Gastrocnemius medialis (tissue), 4 donors: ENCODE data around the gene ABCA13.

Source experiments
- CTCF ChIP-seq, 5 experiments: fragments of 450-650 bp in 3 of 5; fragments of 200-600 bp in 2 of 5; sonication (generic) in 2 of 5; IDR thresholded peaks in 4 of 5; conservative IDR thresholded peaks in 1 of 5; 1 replicate in 4 of 5; 2 replicates in 1 of 5; pipeline ENCODE4 v1.5.1; 2016 to 2019; ENCODE audit warnings: antibody characterized with exemption in 5 of 5, mild to moderate bottlenecking in 3 of 5, moderate library complexity in 3 of 5
- POLR2A ChIP-seq, 2 donors: fragments of 450-650 bp; IDR thresholded peaks; one replicate each; pipeline ENCODE4 v1.6.1; 2017; ENCODE audit warnings: antibody characterized with exemption in 2 of 2, mild to moderate bottlenecking in 2 of 2, moderate library complexity in 2 of 2

GRCh38 chr7:48627164-48627563 is 455.9 kb downstream of the ABCA13 start:
- TF ChIP-seq POLR2A (IDR thresholded peaks at IDR 0.05): no peak
- no peak for TF ChIP-seq CTCF (IDR thresholded peaks at IDR 0.05 in 4 of 5, conservative IDR thresholded peaks at IDR 0.05 in 1 of 5)
